Stomach (tissue), 9 donors: ENCODE measurements around the gene P2RX4. TPM values are rescaled to one million over a fixed set of nuclear protein-coding genes. Genes with fewer than 3 reads are reported as not detected.

Source experiments
- DNase-seq, 2 donors: peaks; one replicate each; pipeline versions ENCODE4 v3.0.0 to v3.0.0-alpha.2; 2013 to 2019
- H3K27ac ChIP-seq, 5 donors: fragments of 200-600 bp in 4 of 5; sonication (generic) in 4 of 5; one replicate each; pipeline ENCODE4 v1.5.1; 2013 to 2019; ENCODE audit warnings: mild to moderate bottlenecking in 1 of 5, moderate library complexity in 1 of 5
- H3K27me3 ChIP-seq, 3 donors: fragments of 200-600 bp; sonication (generic); one replicate each; pipeline ENCODE4 v1.5.1; 2017 to 2019; ENCODE audit warnings: mixed run types in 1 of 3
- H3K36me3 ChIP-seq, 4 donors: fragments of 200-600 bp; sonication (generic); 1 replicate in 3 of 4; 2 replicates in 1 of 4; pipeline ENCODE4 v1.5.1; 2016 to 2019
- H3K4me1 ChIP-seq, 4 donors: fragments of 200-600 bp; sonication (generic); one replicate each; pipeline ENCODE4 v1.5.1; 2016 to 2019
- H3K4me3 ChIP-seq, 4 donors: fragments of 200-600 bp; sonication (generic) in 3 of 4; one replicate each; pipeline ENCODE4 v1.5.1; 2016 to 2019; ENCODE audit warnings: mild to moderate bottlenecking in 1 of 4
- H3K9me3 ChIP-seq, 4 donors: fragments of 200-600 bp; sonication (generic); one replicate each; pipeline ENCODE4 v1.5.1; 2016 to 2019
- CTCF ChIP-seq, 7 experiments: fragments of 450-650 bp in 4 of 7; fragments of 200-600 bp in 3 of 7; sonication (generic) in 3 of 7; IDR thresholded peaks; one replicate each; pipeline ENCODE4 v1.5.1; 2016 to 2019; ENCODE audit warnings: antibody characterized with exemption in 7 of 7, control low read depth in 2 of 7, mild to moderate bottlenecking in 1 of 7
- EP300 ChIP-seq: sonication (generic); formaldehyde crosslinking; IDR thresholded peaks from one replicate; pipeline ENCODE4 v1.6.1; 2017; ENCODE audit warnings: antibody characterized with exemption
- POLR2A ChIP-seq, 4 donors: fragments of 450-650 bp; IDR thresholded peaks; one replicate each; pipeline ENCODE4 v1.6.1; 2016; ENCODE audit warnings: antibody characterized with exemption in 4 of 4, control low read depth in 2 of 4, mild to moderate bottlenecking in 1 of 4, moderate library complexity in 1 of 4
- POLR2AphosphoS5 ChIP-seq, 3 donors: sonication (generic); formaldehyde crosslinking; IDR thresholded peaks; one replicate each; pipeline ENCODE4 v1.6.1; 2016; ENCODE audit warnings: antibody characterized with exemption in 3 of 3
- WGBS, 5 donors: extraction: QIAGEN DNeasy Blood & Tissue Kit in 3 of 5; methylation state at CpG; one replicate each; pipeline versions ENCODE4 v1.1.5 to v1.1.7; 2013 to 2018; 5-methylcytosine and 5-hydroxymethylcytosine counted together
- intact Hi-C: fragments of 100-400 bp; cut with DNase I; formaldehyde crosslinking; loops from one replicate; pipeline ENCODE4 v1.15.1; 2023; ENCODE audit warnings: low total_unique reads
- polyA plus RNA-seq, 3 donors: library from polyadenylated mRNA; stranded (reverse); fragments of 200-250 nt; gene quantifications; one replicate each; pipeline ENCODE4 v1.2.3, GENCODE V29; 2013
- total RNA-seq, 5 donors: library from RNA; depleted of rRNA; stranded (reverse); fragments of >200 nt; gene quantifications; one replicate each; pipeline versions ENCODE4 v1.1.0 to v1.2.3, GENCODE V29; 2014 to 2016
- donor health status: healthy with polysubstance abuse.
- donor health status: Bipolar disorder and iron deficiency.
- donor health status: healthy.

Gene P2RX4
- total and polyA plus RNA-seq, 8 donors, result 13.8 to 65.2 (median 26.4) TPM

GRCh38 chr12:121218588-121219352 lies 8.8 kb downstream of the P2RX4 start:
- H3K4me3 ChIP-seq, result no peak overlapping the region
- H3K27ac ChIP-seq, result peak overlapping the region; percentile 33 to 90 (median 71)
- H3K27me3 ChIP-seq, result no peaks in the 10 kb centered on the region
- TF ChIP-seq POLR2AphosphoS5 (IDR thresholded peaks at IDR 0.05) (no peak), CTCF (IDR thresholded peaks at IDR 0.05) (no peak), EP300 (no peak), POLR2A (IDR thresholded peaks at IDR 0.05) (no peak)
- H3K4me1 ChIP-seq, result peaks cover 46 to 61% (median 51%) of the 10 kb centered on the region in 4 donors
- intact Hi-C loops, result no loop called here
- no peak for DNase-seq
- H3K9me3 ChIP-seq, result no peaks in the 10 kb centered on the region
- H3K36me3 ChIP-seq, result peaks cover 4 to 63% (median 59%) of the 10 kb centered on the region in 4 donors
- WGBS, 5 donors, result 61 to 76% (median 74%) methylated on average over 17 to 18 of the region's 18 CpGs

GRCh38 chr12:121219353-121219986 lies 9.5 kb downstream of the P2RX4 start:
- peak overlapping the region in 1 of 5 donors; percentile 81 for H3K27ac ChIP-seq
- intact Hi-C loops, result no loop called here
- 95 to 100% (median 96%) methylated on average over 3 of the region's 3 CpGs for WGBS, 5 donors
- TF ChIP-seq POLR2A (IDR thresholded peaks at IDR 0.05) (no peak), EP300 (no peak), CTCF (IDR thresholded peaks at IDR 0.05) (no peak)
- peaks cover 39 to 61% (median 48%) of the 10 kb centered on the region in 4 donors for H3K4me1 ChIP-seq
- H3K4me3 ChIP-seq, result no peak overlapping the region
- no peaks in the 10 kb centered on the region for H3K9me3 ChIP-seq
- H3K27me3 ChIP-seq, result no peaks in the 10 kb centered on the region
- peaks cover 4 to 70% (median 65%) of the 10 kb centered on the region in 4 donors for H3K36me3 ChIP-seq
- no peak for DNase-seq

- intact Hi-C loops, result loop anchor here (10.0 kb wide), 1 partner anchor 108 kb away; no protein-coding TSS in a partner anchor
- no peak for DNase-seq
- H3K27me3 ChIP-seq, result no peaks in the 10 kb centered on the region
- H3K36me3 ChIP-seq, result peaks cover 11 to 89% (median 69%) of the 10 kb centered on the region in 4 donors
- H3K4me3 ChIP-seq, result no peak overlapping the region
- 85 to 91% (median 91%) methylated on average over 10 of the region's 10 CpGs for WGBS, 5 donors
- H3K9me3 ChIP-seq, result no peaks in the 10 kb centered on the region
- H3K4me1 ChIP-seq, result peaks cover 13 to 35% (median 32%) of the 10 kb centered on the region in 4 donors
- TF ChIP-seq EP300 (no peak), CTCF (IDR thresholded peaks at IDR 0.05) (no peak), POLR2A (IDR thresholded peaks at IDR 0.05) (no peak), POLR2AphosphoS5 (IDR thresholded peaks at IDR 0.05) (no peak)
- peak overlapping the region in 4 of 5 donors; percentile 37 to 60 (median 40) for H3K27ac ChIP-seq
Measured at GRCh38 chr12:121222847-121223246, 12.9 kb downstream of the P2RX4 start.
